GM23338 (cell line): ENCODE results near the gene BCKDHA. TPM values are rescaled to one million over a fixed set of nuclear protein-coding genes. Genes with fewer than 3 reads are reported as not detected.

ENCODE experiments used
- ATAC-seq: fragments of 200-7000 bp; cut with Tn5 transposase; 3 replicates; pipeline ENCODE4 v1.9.1; 2020
- DNase-seq: peaks from one replicate; pipeline ENCODE4 v3.0.0-alpha.2; 2015; ENCODE audit warnings: low spot score
- H2AFZ ChIP-seq: fragments of 200-600 bp; sonication (generic); 2 replicates; pipeline ENCODE4 v1.8.0; 2016; ENCODE audit warnings: antibody characterized with exemption, mild to moderate bottlenecking, moderate library complexity
- H3F3A ChIP-seq: fragments of 200-600 bp; sonication (generic); replicated peaks from 2 replicates; pipeline ENCODE4 v1.8.0; 2017; ENCODE audit warnings: antibody characterized with exemption, mixed run types, low read depth
- H3K27ac ChIP-seq: fragments of 200-600 bp; sonication (generic); 2 replicates; pipeline ENCODE4 v1.6.1; 2016; ENCODE audit warnings: low read depth
- H3K27me3 ChIP-seq: fragments of 200-600 bp; sonication (generic); 2 replicates; pipeline ENCODE4 v1.8.0; 2016; ENCODE audit warnings: mild to moderate bottlenecking, mixed run types, moderate library complexity; ENCODE audit not compliant: insufficient read depth
- H3K36me3 ChIP-seq: fragments of 200-600 bp; sonication (generic); 2 replicates; pipeline ENCODE4 v1.8.0; 2016; ENCODE audit warnings: mild to moderate bottlenecking; ENCODE audit not compliant: insufficient read depth
- H3K4me1 ChIP-seq: fragments of 200-600 bp; sonication (generic); 2 replicates; pipeline ENCODE4 v1.8.0; 2016; ENCODE audit warnings: mild to moderate bottlenecking, moderate library complexity; ENCODE audit not compliant: insufficient read depth
- H3K4me2 ChIP-seq: fragments of 200-600 bp; sonication (generic); 2 replicates; pipeline ENCODE4 v1.7.1; 2017; ENCODE audit warnings: mixed run types
- H3K4me3 ChIP-seq: fragments of 200-600 bp; sonication (generic); 2 replicates; pipeline ENCODE4 v1.6.1; 2016; ENCODE audit warnings: mixed run types
- H3K79me2 ChIP-seq: fragments of 200-600 bp; sonication (generic); replicated peaks from 2 replicates; pipeline ENCODE4 v1.8.0; 2017; ENCODE audit warnings: mild to moderate bottlenecking; ENCODE audit not compliant: insufficient read depth
- H3K9me2 ChIP-seq: fragments of 200-600 bp; sonication (generic); 2 replicates; pipeline ENCODE4 v1.8.0; 2017; ENCODE audit not compliant: insufficient read depth
- H4K20me1 ChIP-seq: fragments of 200-600 bp; sonication (generic); replicated peaks from 2 replicates; pipeline ENCODE4 v1.8.0; 2017; ENCODE audit warnings: mild to moderate bottlenecking; ENCODE audit not compliant: insufficient read depth
- H3K27ac Mint-ChIP-seq: 2 replicates; pipeline ENCODE4 v1.8.0; 2020; ENCODE audit warnings: inconsistent platforms, mild to moderate bottlenecking, moderate library complexity, mixed read lengths
- H3K27me3 Mint-ChIP-seq: 3 replicates; pipeline ENCODE4 v1.8.0; 2022; ENCODE audit warnings: low read depth, mild to moderate bottlenecking, moderate library complexity, mixed read lengths, inconsistent platforms; ENCODE audit not compliant: insufficient read depth, poor library complexity
- H3K36me3 Mint-ChIP-seq: 3 replicates; pipeline ENCODE4 v1.8.0; 2021; ENCODE audit warnings: low read depth, mild to moderate bottlenecking, inconsistent platforms, moderate library complexity, mixed read lengths
- H3K4me1 Mint-ChIP-seq: 3 replicates; pipeline ENCODE4 v1.8.0; 2020; ENCODE audit warnings: mild to moderate bottlenecking, inconsistent platforms, mixed read lengths
- H3K4me3 Mint-ChIP-seq: 3 replicates; pipeline ENCODE4 v1.8.0; 2021; ENCODE audit warnings: moderate library complexity, mild to moderate bottlenecking, inconsistent platforms, mixed read lengths
- H3K9me3 Mint-ChIP-seq: 3 replicates; pipeline ENCODE4 v1.8.0; 2020; ENCODE audit warnings: moderate library complexity, mild to moderate bottlenecking, inconsistent platforms, mixed read lengths
- CREB1 ChIP-seq: fragments of 250-450 bp; sonication (Bioruptor Pico); IDR thresholded peaks from 2 replicates; pipeline ENCODE4 v1.5.0; 2020; ENCODE audit warnings: low read depth, mild to moderate bottlenecking, moderate library complexity
- EZH2 ChIP-seq: fragments of 200-600 bp; sonication (generic); IDR thresholded peaks from one replicate; pipeline ENCODE4 v1.8.0; 2017; ENCODE audit warnings: antibody characterized with exemption, mild to moderate bottlenecking, low read depth; ENCODE audit not compliant: unreplicated experiment
- EZH2phosphoT487 ChIP-seq: fragments of 200-600 bp; sonication (generic); IDR thresholded peaks from one replicate; pipeline ENCODE4 v1.8.1; 2018; ENCODE audit warnings: antibody characterized with exemption; ENCODE audit not compliant: unreplicated experiment
- JUNB ChIP-seq: IDR thresholded peaks from one replicate; pipeline ENCODE4 v1.6.1; 2016; ENCODE audit warnings: antibody characterized with exemption; ENCODE audit not compliant: unreplicated experiment
- NANOG ChIP-seq: IDR thresholded peaks from 2 replicates; pipeline ENCODE4 v1.6.1; 2016; ENCODE audit warnings: antibody characterized with exemption, borderline replicate concordance
- POLR2AphosphoS5 ChIP-seq: IDR thresholded peaks from 2 replicates; pipeline ENCODE4 v1.6.1; 2016; ENCODE audit warnings: antibody characterized with exemption, low read depth
- STAT1 ChIP-seq: IDR thresholded peaks from one replicate; pipeline ENCODE4 v1.6.1; 2016; ENCODE audit warnings: antibody characterized with exemption; ENCODE audit not compliant: unreplicated experiment
- ZNF114 ChIP-seq: fragments of 250-450 bp; sonication (Bioruptor Pico); IDR thresholded peaks from 2 replicates; pipeline ENCODE4 v1.5.0; 2020; ENCODE audit warnings: mild to moderate bottlenecking, moderate library complexity
- ZNF462 ChIP-seq: fragments of 250-450 bp; sonication (Bioruptor Pico); IDR thresholded peaks from 2 replicates; pipeline ENCODE4 v1.5.0; 2020; ENCODE audit warnings: mild to moderate bottlenecking, moderate library complexity
- polyA plus RNA-seq: library from polyadenylated mRNA; unstranded; fragments of >200 nt; fragmentation: Nextera tagmentation; extraction: Ambion mirVana; gene quantifications from 2 replicates; pipeline ENCODE4 v1.2.1, GENCODE V29; 2016
- total RNA-seq: library from RNA; depleted of rRNA; stranded (reverse); fragments of >200 nt; shearing (Covaris generic); gene quantifications from 2 replicates; pipeline ENCODE4 v1.2.3, GENCODE V29; 2014
- TF ChIP-seq, protein P1 (sequence below): IDR thresholded peaks from 2 replicates; pipeline ENCODE4 v1.6.1; 2016; ENCODE audit warnings: antibody characterized with exemption

The BCKDHA gene
- total and polyA plus RNA-seq, 2 experiments from 2014 or later: 15.0 to 42.4 TPM

- no peak for TF ChIP-seq ZNF462
- TF ChIP-seq, protein P1, sequence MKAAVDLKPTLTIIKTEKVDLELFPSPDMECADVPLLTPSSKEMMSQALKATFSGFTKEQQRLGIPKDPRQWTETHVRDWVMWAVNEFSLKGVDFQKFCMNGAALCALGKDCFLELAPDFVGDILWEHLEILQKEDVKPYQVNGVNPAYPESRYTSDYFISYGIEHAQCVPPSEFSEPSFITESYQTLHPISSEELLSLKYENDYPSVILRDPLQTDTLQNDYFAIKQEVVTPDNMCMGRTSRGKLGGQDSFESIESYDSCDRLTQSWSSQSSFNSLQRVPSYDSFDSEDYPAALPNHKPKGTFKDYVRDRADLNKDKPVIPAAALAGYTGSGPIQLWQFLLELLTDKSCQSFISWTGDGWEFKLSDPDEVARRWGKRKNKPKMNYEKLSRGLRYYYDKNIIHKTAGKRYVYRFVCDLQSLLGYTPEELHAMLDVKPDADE: no peak
- no peak for TF ChIP-seq EZH2
- no peak for TF ChIP-seq JUNB
- no peak for TF ChIP-seq ZNF114 (CRISPR knock-in tag)
- TF ChIP-seq POLR2AphosphoS5: no peak
- no peak for TF ChIP-seq EZH2phosphoT487
- no peak for TF ChIP-seq STAT1
These were observed 39.9 kb upstream of the BCKDHA start (continued) for GRCh38 chr19:41357746-41358145.

DNA sequence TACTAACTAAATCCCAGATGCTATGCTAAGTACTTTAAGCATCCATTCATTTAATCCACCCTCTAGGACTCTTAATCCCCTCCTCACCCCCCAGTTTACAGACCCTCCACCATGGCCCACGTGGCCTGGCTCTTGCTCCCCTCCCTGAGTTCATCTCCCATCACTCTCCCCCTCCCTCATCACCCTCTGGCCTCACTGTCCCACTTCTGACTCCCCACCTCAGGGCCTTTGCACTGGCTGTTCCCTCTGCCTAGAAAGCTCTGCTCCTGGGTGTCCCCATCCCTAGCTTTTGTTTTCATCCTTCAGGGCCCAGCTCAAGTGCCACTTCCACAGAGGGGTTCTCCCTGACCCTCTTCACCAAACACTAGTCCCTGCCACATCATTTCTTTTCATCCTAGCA is 37.9 kb upstream of the BCKDHA start:
- Histone ChIP-seq H3F3A (0 out of 2 replicates have a peak, but pooled peaks cover 4% of the 10 kb centered on the region), H3K4me1 (no peaks in the 10 kb centered on the region), H3K4me2 (no peak overlapping the region), H4K20me1 (no peaks in the 10 kb centered on the region), H3K79me2 (no peaks in the 10 kb centered on the region), H3K9me2 (no peaks in the 10 kb centered on the region), H3K36me3 (no peaks in the 10 kb centered on the region), H3K27me3 (no peaks in the 10 kb centered on the region), H3K27ac (no peak overlapping the region), H3K4me3 (no peak overlapping the region), H2AFZ (no peak overlapping the region)
- ATAC-seq (no peak), DNase-seq (no peak)
- H3K4me1 Mint-ChIP-seq: peaks cover 4% of the 10 kb centered on the region; the same call in 2 of the 3 replicates
- H3K27ac Mint-ChIP-seq: no peak overlapping the region
- H3K4me3 Mint-ChIP-seq: no peak overlapping the region
- peaks cover 26% of the 10 kb centered on the region for H3K27me3 Mint-ChIP-seq
- H3K36me3 Mint-ChIP-seq: no peaks in the 10 kb centered on the region; the same call in 2 of the 3 replicates
- H3K9me3 Mint-ChIP-seq: no peaks in the 10 kb centered on the region; the same call in 2 of the 3 replicates
- no peak for TF ChIP-seq CREB1 (CRISPR knock-in tag)
- TF ChIP-seq, protein P1: no peak
- no peak for TF ChIP-seq NANOG
- no peak for TF ChIP-seq EZH2phosphoT487
